GM18499 (cell line): ENCODE measurements around the gene MICAL3.
"Not testable (repeated sequence)": the region's sequence is repeated elsewhere in the genome, so short reads cannot be mapped to it uniquely, and the experiment has no call there.

Source experiments
- ATAC-seq: cut with Tn5 transposase; IDR thresholded peaks from one replicate; pipeline ENCODE4 v1.9.1; 2021; ENCODE audit warnings: moderate number of reproducible peaks; ENCODE audit not compliant: insufficient read depth, unreplicated experiment

MICAL3 gene, protein sequence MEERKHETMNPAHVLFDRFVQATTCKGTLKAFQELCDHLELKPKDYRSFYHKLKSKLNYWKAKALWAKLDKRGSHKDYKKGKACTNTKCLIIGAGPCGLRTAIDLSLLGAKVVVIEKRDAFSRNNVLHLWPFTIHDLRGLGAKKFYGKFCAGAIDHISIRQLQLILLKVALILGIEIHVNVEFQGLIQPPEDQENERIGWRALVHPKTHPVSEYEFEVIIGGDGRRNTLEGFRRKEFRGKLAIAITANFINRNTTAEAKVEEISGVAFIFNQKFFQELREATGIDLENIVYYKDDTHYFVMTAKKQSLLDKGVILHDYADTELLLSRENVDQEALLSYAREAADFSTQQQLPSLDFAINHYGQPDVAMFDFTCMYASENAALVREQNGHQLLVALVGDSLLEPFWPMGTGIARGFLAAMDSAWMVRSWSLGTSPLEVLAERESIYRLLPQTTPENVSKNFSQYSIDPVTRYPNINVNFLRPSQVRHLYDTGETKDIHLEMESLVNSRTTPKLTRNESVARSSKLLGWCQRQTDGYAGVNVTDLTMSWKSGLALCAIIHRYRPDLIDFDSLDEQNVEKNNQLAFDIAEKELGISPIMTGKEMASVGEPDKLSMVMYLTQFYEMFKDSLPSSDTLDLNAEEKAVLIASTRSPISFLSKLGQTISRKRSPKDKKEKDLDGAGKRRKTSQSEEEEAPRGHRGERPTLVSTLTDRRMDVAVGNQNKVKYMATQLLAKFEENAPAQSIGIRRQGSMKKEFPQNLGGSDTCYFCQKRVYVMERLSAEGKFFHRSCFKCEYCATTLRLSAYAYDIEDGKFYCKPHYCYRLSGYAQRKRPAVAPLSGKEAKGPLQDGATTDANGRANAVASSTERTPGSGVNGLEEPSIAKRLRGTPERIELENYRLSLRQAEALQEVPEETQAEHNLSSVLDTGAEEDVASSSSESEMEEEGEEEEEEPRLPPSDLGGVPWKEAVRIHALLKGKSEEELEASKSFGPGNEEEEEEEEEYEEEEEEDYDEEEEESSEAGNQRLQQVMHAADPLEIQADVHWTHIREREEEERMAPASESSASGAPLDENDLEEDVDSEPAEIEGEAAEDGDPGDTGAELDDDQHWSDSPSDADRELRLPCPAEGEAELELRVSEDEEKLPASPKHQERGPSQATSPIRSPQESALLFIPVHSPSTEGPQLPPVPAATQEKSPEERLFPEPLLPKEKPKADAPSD (N-terminal part only)

DNA sequence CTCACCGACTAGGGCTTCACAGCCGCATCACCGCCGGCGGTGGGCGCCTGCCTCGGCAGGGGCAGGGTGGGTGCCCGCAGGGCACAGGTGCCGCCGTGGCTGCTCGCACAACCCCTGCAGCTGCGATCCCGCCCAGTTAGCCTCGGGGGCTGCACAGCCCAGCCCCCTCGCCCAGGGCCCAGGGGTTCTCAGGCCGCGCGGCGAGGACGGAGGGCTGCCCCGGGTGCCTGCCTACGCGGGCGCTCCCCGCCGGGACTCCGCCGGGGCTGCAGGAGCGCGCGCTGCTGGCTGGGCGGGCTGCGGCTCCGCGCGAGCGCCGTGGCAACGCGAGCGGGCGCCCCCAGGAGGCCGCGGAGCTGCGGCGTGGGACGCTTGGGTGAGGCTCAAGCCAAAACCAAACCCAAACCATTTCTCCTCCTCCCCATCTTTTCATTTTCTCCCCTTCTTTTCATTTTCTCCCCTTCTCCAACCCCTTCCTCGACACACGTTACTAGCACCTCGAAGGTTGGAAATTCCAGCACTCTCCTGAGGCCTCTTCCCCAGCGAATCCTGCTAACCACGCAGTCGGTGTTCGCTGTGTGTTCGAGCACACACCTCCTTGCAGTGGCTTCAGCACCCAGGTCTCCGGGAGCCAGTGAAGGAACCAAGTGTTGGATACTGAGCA is at the start of gene MICAL3:
MICAL3 (minus strand) TSS at position 286 of the 664 bp plus-strand sequence. CDS start 117,749 bp downstream, outside the sequence.
- no peak for ATAC-seq

DNA sequence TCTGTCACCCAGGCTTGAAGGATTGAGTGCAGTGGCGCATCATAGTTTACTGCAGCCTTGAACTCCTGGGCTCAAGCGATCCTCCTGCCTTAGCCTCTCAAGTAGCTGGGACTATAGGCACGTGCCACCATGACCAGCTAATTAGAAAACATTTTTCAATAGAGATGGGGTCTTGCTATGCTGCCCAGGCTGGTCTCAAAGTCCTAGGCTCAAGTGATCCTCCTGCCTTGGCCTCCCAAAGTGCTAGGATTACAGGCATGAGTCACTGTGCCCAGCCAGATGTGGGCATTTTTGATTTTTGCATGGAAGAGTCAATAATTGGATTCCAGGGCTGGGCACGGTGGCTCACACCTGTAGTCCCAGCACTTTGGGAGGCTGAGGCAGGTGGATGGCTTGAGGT is 49.6 kb upstream of the MICAL3 start:
- not testable (repeated sequence) for ATAC-seq

DNA sequence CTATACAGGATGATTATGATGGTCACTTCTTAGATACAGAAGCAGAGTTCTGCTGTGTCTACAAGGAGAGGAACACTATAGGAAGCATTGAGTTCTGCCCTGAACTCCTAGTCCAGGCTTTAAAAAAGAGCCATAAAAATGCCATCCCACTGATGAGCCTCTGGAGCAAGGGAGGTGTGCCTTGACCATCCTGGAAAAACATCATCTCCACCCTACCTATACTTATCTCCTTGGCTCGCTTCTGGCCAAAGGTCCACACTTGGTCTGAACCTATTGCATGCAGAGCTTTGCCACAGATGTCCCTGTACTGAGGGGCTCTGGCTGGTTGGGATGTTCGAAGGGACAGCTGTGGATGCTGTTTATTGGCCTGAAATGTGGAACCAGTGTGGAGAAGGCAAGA is 49.1 kb upstream of the MICAL3 start:
- no peak for ATAC-seq

DNA sequence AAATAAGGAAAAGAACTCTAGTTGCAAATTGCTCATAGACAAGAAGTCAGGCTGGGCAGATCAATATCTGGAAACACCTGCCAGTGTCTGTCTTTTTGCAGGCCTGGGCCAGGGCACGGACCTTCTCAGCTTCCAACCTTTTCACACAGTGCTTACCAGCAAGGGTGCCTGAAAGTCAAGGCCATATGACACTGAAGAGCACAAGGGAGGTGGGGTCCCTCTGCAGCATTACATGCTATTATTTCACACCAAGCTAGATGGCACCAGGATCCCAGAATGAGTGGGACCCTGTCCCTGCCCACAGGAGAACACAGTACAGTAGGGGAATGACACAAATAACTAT is 47.6 kb upstream of the MICAL3 start:
- no peak for ATAC-seq

DNA sequence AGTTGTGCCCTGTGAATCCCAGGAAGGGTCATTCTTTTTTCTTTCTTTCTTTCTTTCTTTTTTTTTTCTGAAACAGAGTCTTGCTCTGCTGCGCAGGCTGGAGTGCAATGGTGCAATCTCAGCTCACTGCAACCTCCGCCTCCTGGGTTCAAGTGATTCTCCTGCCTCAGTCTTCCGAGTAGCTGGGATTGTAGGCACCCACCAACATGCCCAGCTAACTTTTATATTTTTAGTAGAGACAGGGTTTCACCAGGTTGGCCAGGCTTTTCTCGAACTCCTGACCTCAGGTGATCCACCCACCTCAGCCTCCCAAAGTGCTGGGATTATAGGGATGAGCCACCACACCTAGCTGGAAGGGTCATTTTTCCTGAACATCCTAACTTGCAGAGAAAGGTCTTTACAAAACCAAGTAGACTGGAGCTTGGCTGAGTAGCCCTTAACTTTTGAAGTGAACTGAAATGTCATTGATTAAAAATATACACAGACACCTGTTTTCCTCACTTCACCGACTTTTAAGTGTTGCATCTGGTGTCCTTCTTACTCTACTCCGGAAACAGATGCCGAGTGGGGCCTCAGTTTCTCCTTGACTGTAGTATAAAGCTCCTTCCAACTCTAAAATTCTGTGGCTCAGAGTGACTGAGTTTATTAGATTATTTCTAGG is 47.1 kb upstream of the MICAL3 start:
- not testable (repeated sequence) for ATAC-seq

DNA sequence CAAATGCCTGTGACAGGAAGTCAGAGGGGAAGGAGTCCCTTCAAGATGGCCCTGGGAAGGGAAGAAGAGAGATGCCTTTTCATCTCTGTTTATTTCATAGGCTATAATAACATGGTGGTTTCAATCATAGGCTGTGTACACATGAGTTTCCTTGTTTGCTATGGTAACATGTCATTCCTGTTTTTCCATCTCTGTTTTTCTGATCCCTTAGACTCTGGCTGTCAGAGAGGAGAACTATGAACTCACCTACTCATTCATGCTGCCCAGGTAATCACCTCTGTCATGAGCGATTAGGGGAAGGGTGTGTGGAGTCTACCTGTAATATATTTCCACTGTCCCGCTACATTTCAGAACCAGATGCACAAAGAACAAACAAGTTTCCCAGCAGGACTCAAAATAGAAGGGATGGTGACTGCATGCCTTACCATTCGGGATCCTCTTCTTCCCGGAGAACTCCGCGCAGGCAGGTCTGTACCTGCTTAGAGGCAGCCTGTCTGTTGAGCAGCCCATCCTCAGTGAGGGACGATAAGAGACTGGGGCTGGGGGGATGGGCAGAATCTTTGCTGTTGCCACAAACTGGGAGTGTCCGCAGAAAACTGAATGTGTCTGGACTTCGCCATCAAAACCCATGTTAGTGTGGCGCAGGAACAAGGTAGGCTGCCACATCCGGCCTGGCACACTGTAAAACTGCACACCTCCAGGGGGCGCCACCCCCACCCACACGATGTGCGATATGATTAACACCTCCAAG is 46.4 kb upstream of the MICAL3 start:
- ATAC-seq: no peak

DNA sequence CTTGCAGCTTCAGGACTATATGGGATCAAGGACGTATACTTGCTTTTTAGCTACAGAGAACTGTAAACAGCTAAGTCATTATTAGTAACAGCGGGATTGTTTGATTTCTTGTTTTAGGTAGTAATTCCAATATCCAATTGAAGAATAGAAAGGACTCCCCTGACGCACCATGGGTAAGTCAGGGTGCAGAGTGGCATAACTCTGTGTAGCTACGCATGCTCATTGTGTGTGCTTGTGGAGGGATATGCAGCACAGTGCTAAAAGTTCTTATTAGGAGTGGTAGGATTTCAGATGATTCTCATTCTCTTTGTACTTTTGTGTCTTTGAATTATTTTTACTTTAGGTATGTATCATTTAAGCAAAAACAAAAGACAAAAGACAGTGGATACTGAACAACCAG is 45.7 kb upstream of the MICAL3 start:
- no peak for ATAC-seq

DNA sequence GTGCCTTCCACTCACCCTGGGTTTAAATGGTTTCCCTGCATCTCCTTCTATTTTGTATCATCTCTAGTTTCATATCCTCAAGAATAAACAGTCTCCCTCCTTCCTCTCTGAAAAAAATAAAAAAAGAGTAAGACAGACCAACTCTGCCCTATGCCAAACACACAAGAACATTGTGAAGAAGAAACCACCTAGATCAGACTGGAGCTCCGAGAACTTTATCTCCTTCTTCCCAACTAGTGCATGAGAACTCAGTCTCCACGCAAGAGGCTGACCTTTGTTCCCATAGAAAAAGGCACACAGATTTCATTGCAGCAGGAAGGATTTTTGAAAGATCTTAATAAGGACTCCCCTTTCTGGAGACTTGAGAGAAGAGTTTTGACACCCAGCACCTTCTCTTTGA is 44.7 kb upstream of the MICAL3 start:
- ATAC-seq: no peak

DNA sequence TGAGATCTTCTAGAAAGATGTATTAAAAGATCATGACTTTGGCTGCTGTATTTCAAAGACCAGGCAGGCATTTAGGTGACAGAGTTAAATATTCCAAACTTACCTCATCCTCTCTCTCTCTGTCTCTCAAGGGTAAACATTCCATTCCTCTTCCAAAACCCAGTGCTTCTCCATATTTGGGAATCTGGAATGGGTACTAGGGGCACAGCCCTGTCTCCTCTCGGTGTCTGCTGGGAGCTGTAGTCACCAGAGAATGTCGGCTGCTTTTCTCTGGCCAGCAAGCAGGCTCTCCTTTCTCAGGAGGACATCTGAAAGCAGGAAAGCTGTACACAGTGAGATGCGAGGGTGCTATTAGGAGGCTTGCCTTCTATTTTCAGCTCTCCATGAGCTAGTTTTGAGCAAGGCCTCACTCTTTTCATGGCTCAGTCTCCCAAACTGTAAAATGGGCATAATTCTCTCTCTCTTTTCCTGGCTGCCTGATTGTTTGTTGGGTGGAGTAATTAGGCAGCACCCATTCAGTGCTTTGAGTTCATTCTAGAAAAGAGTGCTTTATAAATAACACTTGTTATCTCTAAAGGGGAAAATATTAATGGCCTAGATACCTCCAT is 44.1 kb upstream of the MICAL3 start:
- ATAC-seq: no peak

DNA sequence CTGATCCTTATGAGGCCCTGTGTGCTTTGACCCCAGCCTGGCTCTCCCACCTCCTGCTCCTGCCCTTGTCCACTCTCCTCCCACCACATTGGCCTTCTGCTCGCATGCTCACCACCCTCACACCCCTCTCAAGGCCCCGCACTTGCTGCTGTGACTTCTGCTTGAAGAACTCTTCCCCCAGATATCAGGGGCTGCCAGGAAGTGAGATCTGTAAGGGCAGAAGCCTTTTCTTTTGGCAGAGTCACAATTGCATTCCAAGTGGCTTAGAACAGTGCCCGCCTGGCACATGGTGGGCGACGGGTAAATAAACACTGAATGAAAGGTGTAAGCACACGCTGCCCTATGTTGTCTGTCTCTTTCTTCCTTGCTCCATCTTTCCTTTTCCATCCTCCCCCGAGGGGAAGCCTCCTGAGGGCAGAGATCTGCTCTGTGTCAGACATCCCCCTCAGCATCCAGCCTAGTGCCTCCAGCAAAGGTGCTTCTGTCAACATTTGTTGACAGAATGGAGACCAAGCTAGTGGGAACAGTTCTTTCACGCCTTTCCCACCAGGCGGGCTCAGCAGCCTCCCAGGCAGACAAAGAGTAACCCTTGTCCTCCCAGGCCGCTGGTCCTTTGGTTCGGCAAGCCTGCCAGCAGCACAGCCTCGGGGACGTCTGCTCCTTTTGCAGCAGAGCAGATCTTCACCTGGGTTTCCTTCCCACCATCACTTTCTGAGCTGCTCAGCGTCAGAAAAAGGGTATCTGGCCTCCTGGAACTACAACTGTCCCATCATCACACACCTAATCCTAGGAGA is 43.4 kb upstream of the MICAL3 start:
- no peak for ATAC-seq

DNA sequence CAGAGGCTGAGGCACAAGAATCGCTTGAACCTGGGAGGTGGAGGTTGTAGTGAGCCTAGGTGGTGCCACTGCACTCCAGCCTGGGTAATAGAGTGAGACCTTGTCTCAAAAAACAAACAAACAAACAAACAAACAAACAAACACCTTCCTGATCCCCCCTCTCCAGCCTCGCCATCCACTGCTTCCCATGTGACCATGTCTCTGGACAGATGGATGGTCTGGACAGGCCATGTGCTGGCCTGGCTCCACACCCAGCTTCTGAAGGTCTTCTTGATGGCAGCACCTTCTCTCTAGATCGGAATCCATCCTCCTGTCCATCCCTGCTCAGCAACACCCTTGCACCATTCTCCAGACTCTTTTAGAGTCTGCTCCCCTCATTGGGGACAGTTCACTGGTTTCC is 42.8 kb upstream of the MICAL3 start:
- ATAC-seq: no peak

DNA sequence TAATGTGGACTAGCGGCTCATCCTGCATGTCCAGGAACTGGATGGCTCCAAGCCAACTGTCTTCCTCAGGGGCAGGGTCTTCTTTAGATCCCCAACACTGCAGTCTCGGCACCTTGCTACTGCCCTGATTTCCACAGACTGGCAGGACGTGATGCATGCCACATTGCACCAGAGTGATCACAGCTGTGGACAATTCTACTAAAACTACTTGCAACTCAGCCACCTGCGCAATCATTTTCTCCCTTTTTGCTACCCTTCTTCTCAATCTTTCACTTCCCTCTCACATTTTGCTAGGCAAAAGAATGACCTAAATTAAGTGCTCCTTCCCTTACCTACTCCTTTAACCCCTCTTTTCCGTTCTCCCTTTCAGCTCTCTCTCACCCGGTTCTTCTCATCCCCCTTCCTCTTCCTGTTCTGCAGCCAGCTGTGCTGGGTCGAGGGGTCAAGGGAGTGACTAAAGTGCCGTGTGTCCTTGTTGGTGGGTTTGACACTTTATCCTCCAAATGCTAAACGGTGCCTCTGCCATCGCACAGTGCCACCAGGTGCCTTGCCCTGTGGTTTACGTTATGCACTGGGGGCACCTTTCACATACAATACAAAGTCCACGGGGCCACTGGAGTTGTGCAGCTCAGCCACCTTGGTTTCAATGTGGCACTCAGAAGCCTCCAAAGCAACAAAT is 42.0 kb upstream of the MICAL3 start:
- ATAC-seq: no peak

DNA sequence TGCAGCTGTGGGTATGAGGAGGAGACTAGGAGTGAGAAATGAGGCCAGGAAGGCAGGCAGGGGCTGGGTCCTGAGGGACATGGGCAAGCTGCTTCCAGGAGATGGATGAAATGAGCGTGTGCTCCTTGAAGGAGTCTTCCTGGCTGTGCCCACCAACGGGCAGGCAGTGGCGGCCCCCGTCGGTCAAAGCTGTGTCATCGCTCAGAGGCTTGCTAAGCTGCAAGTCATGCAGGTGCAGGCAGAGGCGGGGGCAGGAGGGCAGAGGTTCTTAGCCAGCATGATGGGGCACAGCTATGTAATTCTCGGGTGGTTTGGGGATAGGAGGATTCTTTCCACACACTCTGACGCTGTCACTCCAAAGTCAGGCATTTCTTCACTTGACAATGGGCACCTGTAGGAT is 40.9 kb upstream of the MICAL3 start:
- no peak for ATAC-seq

DNA sequence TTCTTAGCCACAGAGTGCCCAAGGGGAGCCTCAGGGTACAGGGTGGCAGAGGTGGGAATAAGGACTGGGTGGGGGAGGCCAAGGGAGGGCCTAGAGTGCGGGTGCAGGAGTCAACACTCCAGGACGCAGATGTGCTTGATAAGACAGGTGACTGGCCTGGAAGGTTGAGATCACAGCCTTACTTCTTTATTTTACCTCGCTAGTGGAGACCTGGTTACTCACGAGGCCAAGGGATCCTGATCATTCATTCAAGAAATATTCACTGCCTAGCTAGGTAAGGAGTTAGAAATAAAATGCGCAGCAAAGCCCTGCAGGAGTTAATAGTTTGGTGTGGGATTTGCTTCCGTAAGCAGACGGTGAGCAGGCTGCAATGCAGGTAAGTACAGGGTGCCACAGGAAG is 40.3 kb upstream of the MICAL3 start:
- no peak for ATAC-seq

DNA sequence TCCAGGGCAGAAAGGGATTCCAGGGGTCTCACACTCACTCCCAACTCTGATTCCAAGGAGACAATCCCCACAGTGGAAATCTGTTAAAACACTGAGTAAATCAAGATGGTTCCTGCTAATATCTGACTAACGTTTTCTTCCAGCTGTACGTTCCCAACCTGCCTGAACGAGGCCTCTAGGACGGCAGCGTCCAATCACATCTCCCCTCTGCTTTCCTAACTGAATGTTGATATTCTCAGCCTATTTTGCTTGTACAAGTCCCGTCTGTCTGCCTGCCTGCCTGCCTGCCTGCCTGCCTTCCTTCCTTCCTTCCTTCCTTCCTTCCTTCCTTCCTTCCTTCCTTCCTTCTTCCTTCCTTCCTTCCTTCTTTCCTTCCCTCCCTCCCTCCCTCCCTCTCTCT is 39.4 kb upstream of the MICAL3 start:
- ATAC-seq: not testable (repeated sequence)

DNA sequence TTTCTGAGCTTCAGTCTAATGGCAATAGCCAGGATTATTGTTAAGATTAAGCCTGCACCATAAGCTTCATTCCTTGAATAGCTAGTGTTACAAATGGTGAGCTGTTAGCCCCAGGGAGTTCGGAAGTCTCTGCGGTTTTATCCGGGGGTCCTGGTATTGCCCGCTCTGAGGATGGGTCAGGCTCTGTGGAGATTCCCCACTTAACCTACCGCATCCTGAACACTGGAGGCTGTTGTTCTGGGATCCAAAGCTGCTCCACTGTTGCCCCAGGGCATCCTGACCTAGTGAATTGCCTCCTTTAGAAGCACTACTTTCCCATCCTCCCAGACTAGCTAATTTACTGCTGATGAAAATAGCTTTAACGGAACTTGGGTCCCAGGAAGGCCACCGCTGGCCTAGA is 38.9 kb upstream of the MICAL3 start:
- no peak for ATAC-seq

DNA sequence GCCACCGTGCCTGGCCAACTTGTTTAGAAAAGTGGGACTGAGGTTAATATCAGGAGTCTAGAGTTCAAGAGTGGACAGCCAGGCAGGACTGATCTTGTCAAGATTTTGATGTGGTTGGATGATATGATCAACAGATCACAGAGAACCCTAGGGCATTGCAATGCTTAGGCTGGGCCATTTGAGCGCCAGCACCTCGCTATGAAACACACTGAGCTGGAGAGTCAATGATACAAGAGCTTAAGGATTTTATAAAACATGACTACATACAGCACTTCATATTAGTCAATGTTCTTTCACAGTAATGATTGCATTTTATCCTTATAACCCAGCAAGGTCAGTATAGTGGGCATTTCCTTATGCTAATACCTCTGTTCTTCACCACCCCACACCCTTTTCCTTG is 38.1 kb upstream of the MICAL3 start:
- ATAC-seq: no peak
